ENCODE data around the gene FBXL17.
A peak's percentile ranks its signal among the peaks of the same experiment; 100 is the strongest.

FBXL17 gene

DNA sequence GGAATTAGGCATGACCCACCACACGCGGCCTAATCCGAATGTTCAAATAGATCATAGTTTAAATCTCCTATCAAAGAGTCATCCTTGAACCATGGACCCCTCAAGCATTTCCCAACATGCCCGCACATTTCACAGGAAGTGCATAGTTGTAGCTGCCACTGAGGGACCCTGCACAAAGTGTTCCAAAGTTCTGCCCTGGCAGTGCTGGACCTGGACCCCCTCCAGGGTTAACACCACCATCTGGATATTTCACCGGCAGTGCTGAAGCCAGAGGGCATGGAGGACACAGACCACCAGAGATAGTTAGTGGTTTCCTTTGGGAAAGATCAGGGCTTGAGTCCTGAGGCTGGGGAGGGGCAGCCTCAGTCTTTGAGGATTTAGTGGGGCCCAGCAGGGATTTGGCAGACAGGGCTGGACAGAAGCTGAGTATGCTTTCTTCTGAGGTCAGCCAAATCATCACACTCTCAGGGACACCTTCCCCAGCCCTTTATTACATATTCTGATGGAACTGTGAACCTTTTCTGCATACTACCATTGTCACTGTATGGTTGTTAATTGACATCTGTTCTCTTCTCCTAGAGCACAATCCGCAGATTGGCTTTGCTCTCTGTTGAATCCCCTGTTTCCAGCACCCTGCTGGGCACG is 567.6 kb downstream of the FBXL17 start:
- no peaks in the 10 kb centered on the region for H3F3A ChIP-seq (ENCODE audit: insufficient read depth)
- TF ChIP-seq EZH2phosphoT487 (conservative IDR thresholded peaks at IDR 0.05; ENCODE audit: low read length) = no peak
- TF ChIP-seq, protein P1, sequence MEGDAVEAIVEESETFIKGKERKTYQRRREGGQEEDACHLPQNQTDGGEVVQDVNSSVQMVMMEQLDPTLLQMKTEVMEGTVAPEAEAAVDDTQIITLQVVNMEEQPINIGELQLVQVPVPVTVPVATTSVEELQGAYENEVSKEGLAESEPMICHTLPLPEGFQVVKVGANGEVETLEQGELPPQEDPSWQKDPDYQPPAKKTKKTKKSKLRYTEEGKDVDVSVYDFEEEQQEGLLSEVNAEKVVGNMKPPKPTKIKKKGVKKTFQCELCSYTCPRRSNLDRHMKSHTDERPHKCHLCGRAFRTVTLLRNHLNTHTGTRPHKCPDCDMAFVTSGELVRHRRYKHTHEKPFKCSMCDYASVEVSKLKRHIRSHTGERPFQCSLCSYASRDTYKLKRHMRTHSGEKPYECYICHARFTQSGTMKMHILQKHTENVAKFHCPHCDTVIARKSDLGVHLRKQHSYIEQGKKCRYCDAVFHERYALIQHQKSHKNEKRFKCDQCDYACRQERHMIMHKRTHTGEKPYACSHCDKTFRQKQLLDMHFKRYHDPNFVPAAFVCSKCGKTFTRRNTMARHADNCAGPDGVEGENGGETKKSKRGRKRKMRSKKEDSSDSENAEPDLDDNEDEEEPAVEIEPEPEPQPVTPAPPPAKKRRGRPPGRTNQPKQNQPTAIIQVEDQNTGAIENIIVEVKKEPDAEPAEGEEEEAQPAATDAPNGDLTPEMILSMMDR (IDR thresholded peaks at IDR 0.05; ENCODE audit: insufficient read depth, low read length, poor library complexity, severe bottlenecking) = no peak

DNA sequence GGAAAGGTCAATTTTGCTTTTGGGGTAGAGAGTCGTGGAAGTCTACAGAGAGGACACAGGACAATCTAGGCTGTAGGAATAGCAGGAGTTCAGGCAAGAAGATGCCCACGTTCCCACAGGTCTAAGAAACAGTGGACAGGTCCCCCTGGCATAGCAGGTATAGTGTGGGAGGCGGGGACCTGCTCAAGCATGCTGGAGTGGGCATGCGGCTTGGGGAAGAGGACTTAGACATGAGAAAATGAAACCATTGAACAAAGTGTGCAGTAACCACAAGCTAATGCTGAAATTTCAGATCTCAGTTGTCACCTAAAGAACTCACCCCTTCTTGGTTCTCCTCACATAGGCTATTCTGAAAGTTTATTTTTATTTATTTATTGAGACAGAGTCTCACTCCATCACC is 568.3 kb downstream of the FBXL17 start:
- H3F3A ChIP-seq (ENCODE audit: insufficient read depth) = no peaks in the 10 kb centered on the region
- no peak for TF ChIP-seq EZH2phosphoT487 (conservative IDR thresholded peaks at IDR 0.05; ENCODE audit: low read length)
- TF ChIP-seq, protein P1 (IDR thresholded peaks at IDR 0.05; ENCODE audit: insufficient read depth, low read length, poor library complexity, severe bottlenecking) = no peak
- H3K9me3 ChIP-seq (ENCODE audit: insufficient read depth, low read length) = no peaks in the 10 kb centered on the region
- no peak overlapping the region for H3K4me3 ChIP-seq (ENCODE audit: insufficient read depth, low read length, poor library complexity, severe bottlenecking)
- no peaks in the 10 kb centered on the region for H3K79me2 ChIP-seq (ENCODE audit: insufficient read depth, low read length)
- H3K36me3 ChIP-seq (ENCODE audit: low read length) = no peaks in the 10 kb centered on the region
- H3K9ac ChIP-seq (ENCODE audit: low read length) = no peak overlapping the region; the same call in 1 of the 2 replicates
- no peaks in the 10 kb centered on the region for H4K20me1 ChIP-seq (ENCODE audit: low read depth, low read length)
- peak overlapping the region; percentile 38 for H3K27ac ChIP-seq (ENCODE audit: low read depth, low read length)
- H3K4me2 ChIP-seq (ENCODE audit: low read depth, low read length, poor library complexity, severe bottlenecking) = peak overlapping the region; percentile 25
- H2AFZ ChIP-seq (ENCODE audit: low read depth, low read length, severe bottlenecking) = no peak overlapping the region
- H3K9me2 ChIP-seq (replicated peaks; ENCODE audit: insufficient read depth, low read length) = no peaks in the 10 kb centered on the region
- no peaks in the 10 kb centered on the region for H3K27me3 ChIP-seq (ENCODE audit: low read length)

More for the DNA sequence above, 567.6 kb downstream of the FBXL17 start:
- Histone ChIP-seq H3K4me2 (ENCODE audit: low read depth, low read length, poor library complexity, severe bottlenecking) (no peak overlapping the region), H3K9me2 (replicated peaks; ENCODE audit: insufficient read depth, low read length) (no peaks in the 10 kb centered on the region), H4K20me1 (ENCODE audit: low read depth, low read length) (no peaks in the 10 kb centered on the region), H3K27me3 (ENCODE audit: low read length) (no peaks in the 10 kb centered on the region), H2AFZ (ENCODE audit: low read depth, low read length, severe bottlenecking) (no peak overlapping the region), H3K4me3 (ENCODE audit: insufficient read depth, low read length, poor library complexity, severe bottlenecking) (no peak overlapping the region), H3K9ac (ENCODE audit: low read length) (no peak overlapping the region), H3K9me3 (ENCODE audit: insufficient read depth, low read length) (no peaks in the 10 kb centered on the region), H3K79me2 (ENCODE audit: insufficient read depth, low read length) (no peaks in the 10 kb centered on the region), H3K27ac (ENCODE audit: low read depth, low read length) (no peak overlapping the region), H3K36me3 (ENCODE audit: low read length) (no peaks in the 10 kb centered on the region)

DNA sequence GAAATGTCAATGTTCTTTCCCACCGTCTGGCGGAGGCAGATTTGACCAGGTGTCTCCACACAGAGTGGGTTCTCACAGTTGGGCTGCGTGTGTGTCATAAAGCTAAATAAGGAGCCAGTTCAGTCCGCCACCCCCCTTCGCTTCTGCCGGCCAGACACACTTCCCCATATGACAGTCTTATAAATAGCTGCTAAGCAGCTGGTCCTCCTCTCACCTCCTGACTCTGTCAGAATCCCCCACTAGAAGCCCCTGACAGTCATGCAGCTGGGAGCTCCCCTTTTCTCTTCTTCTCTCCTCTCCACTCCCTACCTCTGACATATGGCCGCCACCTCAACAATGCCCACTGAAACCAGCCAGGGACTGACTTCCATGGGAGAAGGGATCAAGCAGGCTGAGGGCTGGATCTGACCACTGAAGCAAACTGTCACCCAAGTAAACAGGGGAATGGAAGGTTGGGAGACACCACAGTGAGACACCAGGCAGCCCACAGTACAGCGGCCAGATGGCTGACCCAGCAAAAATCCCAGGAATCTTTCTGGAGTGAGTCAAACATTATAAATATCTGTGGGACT is 569.2 kb downstream of the FBXL17 start:
- H3K27me3 ChIP-seq (ENCODE audit: low read length) = no peaks in the 10 kb centered on the region
- no peak overlapping the region for H3K4me3 ChIP-seq (ENCODE audit: insufficient read depth, low read length, poor library complexity, severe bottlenecking)
- no peaks in the 10 kb centered on the region for H4K20me1 ChIP-seq (ENCODE audit: low read depth, low read length)
- H3K79me2 ChIP-seq (ENCODE audit: insufficient read depth, low read length) = no peaks in the 10 kb centered on the region
- H3K4me2 ChIP-seq (ENCODE audit: low read depth, low read length, poor library complexity, severe bottlenecking) = peak overlapping the region; percentile 25
- no peak overlapping the region for H3K9ac ChIP-seq (ENCODE audit: low read length)
- peak overlapping the region; percentile 38 for H3K27ac ChIP-seq (ENCODE audit: low read depth, low read length)
- no peaks in the 10 kb centered on the region for H3K9me2 ChIP-seq (replicated peaks; ENCODE audit: insufficient read depth, low read length)
- TF ChIP-seq, protein P1 (IDR thresholded peaks at IDR 0.05; ENCODE audit: insufficient read depth, low read length, poor library complexity, severe bottlenecking) = no peak
- TF ChIP-seq EZH2phosphoT487 (conservative IDR thresholded peaks at IDR 0.05; ENCODE audit: low read length) = no peak
- H3K9me3 ChIP-seq (ENCODE audit: insufficient read depth, low read length) = no peaks in the 10 kb centered on the region
- no peaks in the 10 kb centered on the region for H3F3A ChIP-seq (ENCODE audit: insufficient read depth)
- no peaks in the 10 kb centered on the region for H3K36me3 ChIP-seq (ENCODE audit: low read length)
- no peak overlapping the region for H2AFZ ChIP-seq (ENCODE audit: low read depth, low read length, severe bottlenecking)

Data from SU-DHL-6 (cell line).